ENCODE data around the gene SLC28A1. TPM values are rescaled to one million over a fixed set of nuclear protein-coding genes. Genes with fewer than 3 reads are reported as not detected.

Gene SLC28A1
- polyA plus RNA-seq, 1 donor (not counting 4 experiments of a cell fraction or from before 2014, with no cell fraction given): not detected

- Histone ChIP-seq H3K27ac (ENCODE audit: control insufficient read depth, insufficient read depth, low read length) (no peak overlapping the region), H3K4me2 (ENCODE audit: control insufficient read depth, extremely low read depth, insufficient read depth, low read depth, low read length) (no peak overlapping the region)
- no peak for FAIRE-seq
These were observed 28.9 kb downstream of the SLC28A1 start for GRCh38 chr15:84913360-84913723.

GRCh38 chr15:84914351-84914750 lies 29.9 kb downstream of the SLC28A1 start:
- Histone ChIP-seq H3K4me3 (ENCODE audit: control insufficient read depth in 2 of 3, extremely low read depth in 1 of 3, insufficient read depth in 2 of 3, low read depth in 1 of 3, low read length in 3 of 3) (no peak overlapping the region), H3K9ac (ENCODE audit: control insufficient read depth, extremely low read depth, insufficient read depth, low read length) (peak overlapping the region; percentile 13), H2AFZ (ENCODE audit: control insufficient read depth, low read length) (no peak overlapping the region), H3K9me3 (ENCODE audit: control insufficient read depth, low read depth, low read length) (no peaks in the 10 kb centered on the region), H3K9me1 (ENCODE audit: control insufficient read depth, extremely low read depth, insufficient read depth, low read length) (no peaks in the 10 kb centered on the region), H3K27me3 (ENCODE audit: control insufficient read depth, extremely low read depth, insufficient read depth, low read length) (no peaks in the 10 kb centered on the region), H4K20me1 (ENCODE audit: control insufficient read depth, extremely low read depth, insufficient read depth, low read length) (no peaks in the 10 kb centered on the region), H3K4me2 (ENCODE audit: control insufficient read depth, extremely low read depth, insufficient read depth, low read depth, low read length) (no peak overlapping the region), H3K79me2 (ENCODE audit: control insufficient read depth, insufficient read depth, low read length) (no peaks in the 10 kb centered on the region), H3K36me3 (ENCODE audit: control insufficient read depth in 2 of 2, extremely low read depth in 1 of 2, insufficient read depth in 2 of 2, low read length in 2 of 2) (no peaks in the 10 kb centered on the region), H3K27ac (ENCODE audit: control insufficient read depth, insufficient read depth, low read length) (no peak overlapping the region), H3K4me1 (ENCODE audit: control insufficient read depth, extremely low read depth, insufficient read depth, low read length) (peaks cover 31% of the 10 kb centered on the region)
- FAIRE-seq (no peak), DNase-seq (ENCODE audit: low read depth, low spot score) (no peak)
- dilution Hi-C loops (cut with MboI; ENCODE audit: extremely low pct_ligation_motif_present, low sequenced_read_pairs): no loop called here
- TF ChIP-seq EZH2 (IDR thresholded peaks at IDR 0.05; ENCODE audit: low read length) (no peak), CTCF (optimal IDR thresholded peaks at IDR 0.05 in 1 of 3, IDR thresholded peaks at IDR 0.05 in 1 of 3, conservative IDR thresholded peaks at IDR 0.05 in 1 of 3; ENCODE audit: extremely low read depth in 1 of 3, insufficient read depth in 2 of 3, low read length in 3 of 3) (no peak)

More at GRCh38 chr15:84913360-84913723, 28.9 kb downstream of the SLC28A1 start:
- Histone ChIP-seq H3K4me1 (ENCODE audit: control insufficient read depth, extremely low read depth, insufficient read depth, low read length) (peaks cover 31% of the 10 kb centered on the region), H3K36me3 (ENCODE audit: control insufficient read depth in 2 of 2, extremely low read depth in 1 of 2, insufficient read depth in 2 of 2, low read length in 2 of 2) (no peaks in the 10 kb centered on the region), H4K20me1 (ENCODE audit: control insufficient read depth, extremely low read depth, insufficient read depth, low read length) (no peaks in the 10 kb centered on the region), H3K27me3 (ENCODE audit: control insufficient read depth, extremely low read depth, insufficient read depth, low read length) (no peaks in the 10 kb centered on the region), H3K79me2 (ENCODE audit: control insufficient read depth, insufficient read depth, low read length) (no peaks in the 10 kb centered on the region), H3K9ac (ENCODE audit: control insufficient read depth, extremely low read depth, insufficient read depth, low read length) (no peak overlapping the region), H3K4me3 (ENCODE audit: control insufficient read depth in 2 of 3, extremely low read depth in 1 of 3, insufficient read depth in 2 of 3, low read depth in 1 of 3, low read length in 3 of 3) (no peak overlapping the region), H2AFZ (ENCODE audit: control insufficient read depth, low read length) (no peak overlapping the region), H3K9me3 (ENCODE audit: control insufficient read depth, low read depth, low read length) (no peaks in the 10 kb centered on the region), H3K9me1 (ENCODE audit: control insufficient read depth, extremely low read depth, insufficient read depth, low read length) (no peaks in the 10 kb centered on the region)
- dilution Hi-C loops (cut with MboI; ENCODE audit: extremely low pct_ligation_motif_present, low sequenced_read_pairs): no loop called here
- TF ChIP-seq CTCF (optimal IDR thresholded peaks at IDR 0.05 in 1 of 3, IDR thresholded peaks at IDR 0.05 in 1 of 3, conservative IDR thresholded peaks at IDR 0.05 in 1 of 3; ENCODE audit: extremely low read depth in 1 of 3, insufficient read depth in 2 of 3, low read length in 3 of 3): no peak
- no peak for TF ChIP-seq EZH2 (IDR thresholded peaks at IDR 0.05; ENCODE audit: low read length)
- DNase-seq (ENCODE audit: low read depth, low spot score): no peak

Data from keratinocyte (primary cell).